ENCODE data around the gene APEX1.
"Not testable (repeated sequence)": the region's sequence is repeated elsewhere in the genome, so short reads cannot be mapped to it uniquely, and the experiment has no call there.

Gene APEX1

GRCh38 chr14:20499108-20499507, 44.1 kb downstream of the APEX1 start (continued):
- no peak for TF ChIP-seq OSR1 (CRISPR knock-in tag; IDR thresholded peaks at IDR 0.05)

GRCh38 chr14:20499881-20500280, 44.9 kb downstream of the APEX1 start:
- TF ChIP-seq ZC3H10 (CRISPR knock-in tag; IDR thresholded peaks at IDR 0.05) (no peak), OSR1 (CRISPR knock-in tag; IDR thresholded peaks at IDR 0.05) (no peak), CSRNP3 (CRISPR knock-in tag; IDR thresholded peaks at IDR 0.05) (no peak), POU6F1 (CRISPR knock-in tag; IDR thresholded peaks at IDR 0.05; ENCODE audit: borderline replicate concordance, low read depth) (no peak), ZNF70 (CRISPR knock-in tag; IDR thresholded peaks at IDR 0.05) (no peak), BACH2 (CRISPR knock-in tag; IDR thresholded peaks at IDR 0.05; ENCODE audit: borderline replicate concordance) (no peak), ZNF565 (CRISPR knock-in tag; conservative IDR thresholded peaks at IDR 0.05; ENCODE audit: low read depth) (no peak), TCF4 (CRISPR knock-in tag; IDR thresholded peaks at IDR 0.05; ENCODE audit: borderline replicate concordance) (no peak), CREB5 (CRISPR knock-in tag; IDR thresholded peaks at IDR 0.05; ENCODE audit: low read depth) (no peak), ARNTL (CRISPR knock-in tag; IDR thresholded peaks at IDR 0.05; ENCODE audit: borderline replicate concordance, low read depth) (no peak), RARB (CRISPR knock-in tag; IDR thresholded peaks at IDR 0.05) (no peak)
- no peak for ATAC-seq

- TF ChIP-seq POU6F1 (CRISPR knock-in tag; IDR thresholded peaks at IDR 0.05; ENCODE audit: borderline replicate concordance, low read depth): no peak
- no peak for TF ChIP-seq TOX (CRISPR knock-in tag; IDR thresholded peaks at IDR 0.05; ENCODE audit: borderline replicate concordance)
- no peak for TF ChIP-seq ZNF565 (CRISPR knock-in tag; conservative IDR thresholded peaks at IDR 0.05; ENCODE audit: low read depth)
- no peak for TF ChIP-seq ZFP3 (CRISPR knock-in tag; IDR thresholded peaks at IDR 0.05)
- TF ChIP-seq CSRNP3 (CRISPR knock-in tag; IDR thresholded peaks at IDR 0.05): no peak
- TF ChIP-seq ZNF70 (CRISPR knock-in tag; IDR thresholded peaks at IDR 0.05): no peak
- TF ChIP-seq ZFP30 (CRISPR knock-in tag; IDR thresholded peaks at IDR 0.05): no peak
- ATAC-seq: no peak
Observed at GRCh38 chr14:20501346-20501745, 46.3 kb downstream of the APEX1 start.

- no peak for ATAC-seq
- TF ChIP-seq CSDC2 (CRISPR knock-in tag; IDR thresholded peaks at IDR 0.05) (no peak), PATZ1 (CRISPR knock-in tag; IDR thresholded peaks at IDR 0.05; ENCODE audit: borderline replicate concordance) (no peak), ZNF8 (CRISPR knock-in tag; IDR thresholded peaks at IDR 0.05) (no peak), ISL1 (CRISPR knock-in tag; IDR thresholded peaks at IDR 0.05) (no peak), ESRRG (CRISPR knock-in tag; IDR thresholded peaks at IDR 0.05) (no peak), GLIS3 (CRISPR knock-in tag; IDR thresholded peaks at IDR 0.05) (no peak), SNAI2 (CRISPR knock-in tag; IDR thresholded peaks at IDR 0.05) (no peak)
Observed at GRCh38 chr14:20503898-20504297, 48.9 kb downstream of the APEX1 start.

GRCh38 chr14:20506276-20506675, 51.2 kb downstream of the APEX1 start:
- not testable (repeated sequence) for ATAC-seq

GRCh38 chr14:20506752-20507151, 51.7 kb downstream of the APEX1 start:
- not testable (repeated sequence) for ATAC-seq

Data from SK-N-SH treated with all-trans-retinoic acid at 6 μM for 48 hours (cell line).